IMR-90 (cell line): ENCODE data around the gene SLC6A16. TPM values are rescaled to one million over a fixed set of nuclear protein-coding genes. Genes with fewer than 3 reads are reported as not detected.
A peak's percentile ranks its signal among the peaks of the same experiment; 100 is the strongest.

Experiments used
- ATAC-seq: fragments of 200-7000 bp; cut with Tn5 transposase; 2 replicates; pipeline ENCODE4 v1.9.1; 2020; ENCODE audit warnings: low read depth, mild to moderate bottlenecking, moderate library complexity
- BruUV-seq: library from RNA; stranded (reverse); fragments of 400-500 nt; replicated peaks from 2 replicates; lab custom pipeline; 2021; lab: Mats Ljungman, UMichigan
- CTCF ChIA-PET: fragments of 300-600 bp; formaldehyde crosslinking; extraction: SDS; loops from one replicate; lab custom pipeline; 2021; ENCODE audit warnings: antibody characterized with exemption; lab: Yijun Ruan, JAX
- POLR2A ChIA-PET: fragments of 300-600 bp; sonication (Branson Sonifier 250); formaldehyde crosslinking; loops from one replicate; lab custom pipeline; 2022; ENCODE audit warnings: antibody characterized with exemption; ENCODE audit not compliant: unreplicated experiment; lab: Charles Lee
- DNase-seq: peaks from one replicate; pipeline ENCODE4 v3.0.0; 2013
- H2AFZ ChIP-seq: replicated peaks from 2 replicates; pipeline ENCODE3; 2013; ENCODE audit warnings: low read length, mild to moderate bottlenecking; ENCODE audit not compliant: poor library complexity
- H2AK5ac ChIP-seq: 2 replicates; pipeline ENCODE4 v1.6.1; 2013; ENCODE audit warnings: low read depth, low read length, inconsistent platforms
- H2AK9ac ChIP-seq: replicated peaks from 2 replicates; pipeline ENCODE3; 2013; ENCODE audit warnings: mild to moderate bottlenecking, low read depth, low read length, moderate library complexity; ENCODE audit not compliant: poor library complexity
- H2BK120ac ChIP-seq: 2 replicates; pipeline ENCODE4 v1.6.1; 2013; ENCODE audit warnings: low read depth, low read length, inconsistent platforms
- H2BK15ac ChIP-seq: 3 replicates; pipeline ENCODE4 v1.6.1; 2013; ENCODE audit warnings: low read depth, low read length, inconsistent platforms
- H2BK20ac ChIP-seq: 2 replicates; pipeline ENCODE4 v1.6.1; 2013; ENCODE audit warnings: low read depth, mild to moderate bottlenecking, inconsistent platforms, low read length, moderate library complexity
- H2BK5ac ChIP-seq: 2 replicates; pipeline ENCODE4 v1.6.1; 2013; ENCODE audit warnings: mild to moderate bottlenecking, low read depth, low read length, inconsistent platforms; ENCODE audit not compliant: poor library complexity, severe bottlenecking
- H3K14ac ChIP-seq: replicated peaks from 2 replicates; pipeline ENCODE4 v1.6.1; 2013; ENCODE audit warnings: low read depth, low read length, inconsistent platforms
- H3K18ac ChIP-seq: 2 replicates; pipeline ENCODE4 v1.6.1; 2013; ENCODE audit warnings: low read depth, low read length, control low read depth
- H3K23ac ChIP-seq: 2 replicates; pipeline ENCODE4 v1.6.1; 2013; ENCODE audit warnings: low read depth, low read length, inconsistent platforms
- H3K27ac ChIP-seq: 2 replicates; pipeline ENCODE4 v1.5.1; 2013; ENCODE audit warnings: mild to moderate bottlenecking, control low read depth, low read length; ENCODE audit not compliant: insufficient read depth
- H3K27me3 ChIP-seq: 2 replicates; pipeline ENCODE4 v1.6.1; 2013; ENCODE audit warnings: low read length; ENCODE audit not compliant: control insufficient read depth, insufficient read depth
- H3K36me3 ChIP-seq: 2 replicates; pipeline ENCODE4 v1.6.1; 2013; ENCODE audit warnings: low read length, mixed read lengths; ENCODE audit not compliant: control insufficient read depth, insufficient read depth
- H3K4ac ChIP-seq: 2 replicates; pipeline ENCODE4 v1.6.1; 2013; ENCODE audit warnings: low read depth, low read length, inconsistent platforms
- H3K4me1 ChIP-seq: 2 replicates; pipeline ENCODE4 v1.6.1; 2013; ENCODE audit warnings: low read length, mixed read lengths; ENCODE audit not compliant: control insufficient read depth, insufficient read depth
- H3K4me2 ChIP-seq: 2 replicates; pipeline ENCODE4 v1.6.1; 2013; ENCODE audit warnings: low read depth, mild to moderate bottlenecking, control low read depth, low read length, moderate library complexity
- H3K4me3 ChIP-seq: 2 replicates; pipeline ENCODE4 v1.5.1; 2013; ENCODE audit warnings: low read depth, mild to moderate bottlenecking, control low read depth, low read length, moderate library complexity; ENCODE audit not compliant: insufficient read depth
- H3K56ac ChIP-seq: 2 replicates; pipeline ENCODE4 v1.6.1; 2013; ENCODE audit warnings: low read length, inconsistent platforms; ENCODE audit not compliant: insufficient read depth; ENCODE audit errors: extremely low read depth
- H3K79me1 ChIP-seq, 2 experiments: 2 replicates each; pipeline ENCODE4 v1.6.1; 2013; ENCODE audit warnings: low read length in 2 of 2, inconsistent platforms in 1 of 2, low read depth in 1 of 2
- H3K9ac ChIP-seq: 2 replicates; pipeline ENCODE4 v1.6.1; 2013; ENCODE audit warnings: low read depth, low read length, control low read depth
- H3K9me1 ChIP-seq: 2 replicates; pipeline ENCODE4 v1.6.1; 2013; ENCODE audit warnings: low read length, inconsistent platforms; ENCODE audit not compliant: insufficient read depth
- H3K9me3 ChIP-seq: 2 replicates; pipeline ENCODE4 v1.6.1; 2013; ENCODE audit warnings: low read length; ENCODE audit not compliant: control insufficient read depth, insufficient read depth
- H4K20me1 ChIP-seq: 2 replicates; pipeline ENCODE4 v1.6.1; 2013; ENCODE audit warnings: low read length, inconsistent platforms; ENCODE audit not compliant: insufficient read depth
- H4K5ac ChIP-seq: 2 replicates; pipeline ENCODE4 v1.6.1; 2013; ENCODE audit warnings: mild to moderate bottlenecking, low read depth, low read length, control low read depth
- H4K8ac ChIP-seq, 2 experiments: 2 replicates each; pipeline ENCODE4 v1.6.1; 2013; ENCODE audit warnings: low read depth in 2 of 2, low read length in 2 of 2, control low read depth in 1 of 2, inconsistent platforms in 1 of 2
- H4K91ac ChIP-seq: 2 replicates; pipeline ENCODE4 v1.6.1; 2013; ENCODE audit warnings: low read depth, low read length, inconsistent platforms; ENCODE audit not compliant: insufficient read depth
- BHLHE40 ChIP-seq: fragments of 150-350 bp; IDR thresholded peaks from 2 replicates; pipeline ENCODE4 v1.6.1; 2016; ENCODE audit warnings: mild to moderate bottlenecking, low read depth, low read length
- CEBPB ChIP-seq: IDR thresholded peaks from 2 replicates; pipeline ENCODE4 v1.6.1; 2012; ENCODE audit warnings: low read depth, low read length, improper control_type of control experiment
- CHD1 ChIP-seq: IDR thresholded peaks from 2 replicates; pipeline ENCODE4 v1.6.1; 2012; ENCODE audit warnings: low read depth, low read length, improper control_type of control experiment
- FOS ChIP-seq: fragments of 150-350 bp; IDR thresholded peaks from 2 replicates; pipeline ENCODE4 v1.6.1; 2016; ENCODE audit warnings: low read depth, low read length
- MAFK ChIP-seq: IDR thresholded peaks from 2 replicates; pipeline ENCODE4 v1.6.1; 2012; ENCODE audit warnings: low read depth, low read length, improper control_type of control experiment
- MAZ ChIP-seq: IDR thresholded peaks from 2 replicates; pipeline ENCODE4 v1.6.1; 2012; ENCODE audit warnings: low read depth, mild to moderate bottlenecking, low read length, improper control_type of control experiment, moderate library complexity, borderline replicate concordance
- MXI1 ChIP-seq: IDR thresholded peaks from 2 replicates; pipeline ENCODE4 v1.6.1; 2012; ENCODE audit warnings: low read depth, mild to moderate bottlenecking, low read length, moderate library complexity, borderline replicate concordance
- NFE2L2 ChIP-seq: fragments of 150-350 bp; IDR thresholded peaks from 2 replicates; pipeline ENCODE4 v1.6.1; 2016; ENCODE audit warnings: low read depth, mild to moderate bottlenecking, low read length
- POLR2A ChIP-seq: IDR thresholded peaks from 2 replicates; pipeline ENCODE4 v1.6.1; 2012; ENCODE audit warnings: mild to moderate bottlenecking, low read depth, low read length
- RAD21 ChIP-seq: IDR thresholded peaks from 2 replicates; pipeline ENCODE4 v1.6.1; 2012; ENCODE audit warnings: low read length, improper control_type of control experiment
- RCOR1 ChIP-seq: IDR thresholded peaks from 2 replicates; pipeline ENCODE4 v1.6.1; 2012; ENCODE audit warnings: mild to moderate bottlenecking, low read length, improper control_type of control experiment; ENCODE audit not compliant: insufficient replicate concordance
- RFX5 ChIP-seq: IDR thresholded peaks from 2 replicates; pipeline ENCODE4 v1.8.0; 2012; ENCODE audit warnings: low read depth, mild to moderate bottlenecking, low read length, moderate library complexity
- WGBS, 2 experiments: methylation state at CpG; one replicate each; pipeline versions ENCODE4 v1.1.5 to v1.1.7; 2013; ENCODE audit warnings: missing lambda C conversion rate in 2 of 2; ENCODE audit not compliant: insufficient read length in 1 of 2; ENCODE audit errors: extremely low coverage in 2 of 2; 5-methylcytosine and 5-hydroxymethylcytosine counted together
- dilution Hi-C: fragments of 300-500 bp; cut with HindIII; formaldehyde crosslinking; loops from one replicate; pipeline ENCODE4 v1.14.3; 2018; ENCODE audit warnings: low sequenced_read_pairs; ENCODE audit not compliant: unreplicated experiment
- in situ Hi-C: fragments of 300-500 bp; cut with MboI; formaldehyde crosslinking; loops from 3 replicates; pipeline ENCODE4 v1.14.3; 2019; ENCODE audit warnings: low sequenced_read_pairs, inconsistent platforms, mixed read lengths
- intact Hi-C: fragments of 100-400 bp; cut with micrococcal nuclease; formaldehyde crosslinking; loops from 2 replicates; pipeline ENCODE4 v1.10.0; 2022
- polyA plus RNA-seq, 3 experiments: library from polyadenylated mRNA; depleted of rRNA; stranded (reverse); fragments of >200 nt; gene quantifications; 2 replicates each; pipeline ENCODE4 v1.2.3, GENCODE V29; 2012; ENCODE audit warnings: low replicate concordance in 1 of 3
- total RNA-seq: library from RNA; depleted of rRNA; stranded (reverse); fragments of >200 nt; gene quantifications from 2 replicates; pipeline ENCODE4 v1.2.3, GENCODE V29; 2012
- TF ChIP-seq, protein P1 (sequence below): fragments of 150-350 bp; IDR thresholded peaks from 2 replicates; pipeline ENCODE4 v1.6.1; 2017; ENCODE audit warnings: mild to moderate bottlenecking, antibody characterized with exemption, low read length, low read depth
- TF ChIP-seq, protein P2 (sequence below): conservative IDR thresholded peaks from 2 replicates; pipeline ENCODE4 v1.5.1; 2012; ENCODE audit warnings: mild to moderate bottlenecking, low read depth, low read length, improper control_type of control experiment
- TF ChIP-seq, protein P3 (sequence below): fragments of 150-350 bp; IDR thresholded peaks from 2 replicates; pipeline ENCODE4 v1.6.1; 2016; ENCODE audit warnings: low read depth, mild to moderate bottlenecking, low read length, moderate library complexity, borderline replicate concordance

The SLC6A16 gene
- total and polyA plus RNA-seq, 2 of the 4 experiments (the other 2 are of a cell fraction), result 0.18 to 0.89 TPM

DNA sequence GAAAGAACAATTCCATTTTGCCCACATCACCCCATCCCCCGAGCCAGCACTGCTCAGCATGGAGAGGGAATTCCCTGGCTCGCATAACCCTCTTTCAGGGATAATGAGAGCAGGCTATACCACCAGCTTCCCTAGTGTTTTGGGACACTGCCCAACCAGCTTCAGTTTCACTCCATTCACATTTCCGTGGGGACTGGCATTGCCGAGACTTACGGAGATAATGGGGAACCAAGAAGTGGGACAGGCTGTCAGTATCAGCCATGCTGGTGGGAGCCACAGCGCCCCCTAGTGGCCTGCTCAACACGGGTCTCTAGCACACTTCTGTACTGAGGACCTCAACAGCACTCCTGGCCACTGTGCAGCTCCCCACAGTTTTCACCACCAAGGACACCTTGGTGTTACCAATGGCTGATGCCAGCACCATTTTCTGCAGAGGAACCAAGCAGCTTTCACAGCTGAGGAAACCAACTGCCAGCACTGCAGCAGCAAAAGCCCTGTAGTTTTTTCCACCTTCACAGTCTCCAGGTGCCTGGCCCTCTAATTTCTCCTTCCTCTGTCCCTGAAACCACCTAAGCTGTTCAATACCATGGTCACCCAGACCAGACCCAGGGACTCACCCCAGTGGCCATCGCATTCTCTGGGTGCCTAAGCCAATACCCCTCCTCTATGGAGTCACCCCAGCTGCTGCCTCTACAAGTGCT lies 23.7 kb downstream of the SLC6A16 start:
- Histone ChIP-seq H4K8ac (no peak overlapping the region; a peak in 1 of 4 replicates), H4K91ac (no peak overlapping the region), H3K36me3 (no peaks in the 10 kb centered on the region), H2BK15ac (no peak overlapping the region), H3K9ac (no peak overlapping the region), H3K79me1 (no peaks in the 10 kb centered on the region), H4K20me1 (no peaks in the 10 kb centered on the region), H3K4me1 (no peaks in the 10 kb centered on the region), H3K18ac (no peak overlapping the region), H2BK20ac (no peak overlapping the region), H3K9me1 (no peaks in the 10 kb centered on the region), H3K27me3 (no peaks in the 10 kb centered on the region), H3K4ac (no peak overlapping the region), H4K5ac (no peak overlapping the region), H3K23ac (no peak overlapping the region), H3K27ac (no peak overlapping the region), H2BK120ac (no peak overlapping the region), H2AK5ac (no peak overlapping the region), H3K4me3 (peak overlapping the region; percentile 16; the same call in 1 of the 2 replicates), H2AFZ (peak overlapping the region; percentile 85), H3K9me3 (peaks cover 3% of the 10 kb centered on the region; the same call in 1 of the 2 replicates), H3K14ac (no peak overlapping the region), H3K4me2 (peak overlapping the region; percentile 73), H2BK5ac (no peak overlapping the region), H2AK9ac (no peak overlapping the region), H3K56ac (no peak overlapping the region)
- intact Hi-C loops (loop anchor here (1.0 kb wide), 1 partner anchor 35 kb away; no protein-coding TSS in a partner anchor), dilution Hi-C loops (no loop called here), in situ Hi-C loops (no loop called here)
- 24% methylated on average over 4 of the region's 8 CpGs; no CpG with 5 or more reads in 1 of the 2 experiments for WGBS, 2 experiments
- DNase-seq (peak; percentile 43), ATAC-seq (peak; percentile 88)
- POLR2A ChIA-PET, result no interaction called here
- CTCF ChIA-PET, result interaction anchor here (0.6 kb wide), 2 partner anchors 11 to 21 kb away, joined by 3 to 4 read pairs; no protein-coding TSS in a partner anchor
- BruUV-seq, result no TSS peak
- TF ChIP-seq CEBPB, result no peak
- TF ChIP-seq, protein P1, sequence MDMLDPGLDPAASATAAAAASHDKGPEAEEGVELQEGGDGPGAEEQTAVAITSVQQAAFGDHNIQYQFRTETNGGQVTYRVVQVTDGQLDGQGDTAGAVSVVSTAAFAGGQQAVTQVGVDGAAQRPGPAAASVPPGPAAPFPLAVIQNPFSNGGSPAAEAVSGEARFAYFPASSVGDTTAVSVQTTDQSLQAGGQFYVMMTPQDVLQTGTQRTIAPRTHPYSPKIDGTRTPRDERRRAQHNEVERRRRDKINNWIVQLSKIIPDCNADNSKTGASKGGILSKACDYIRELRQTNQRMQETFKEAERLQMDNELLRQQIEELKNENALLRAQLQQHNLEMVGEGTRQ, result no peak
- TF ChIP-seq BHLHE40, result no peak
- TF ChIP-seq MXI1, result no peak
- TF ChIP-seq POLR2A, result no peak
- TF ChIP-seq FOS, result no peak
- TF ChIP-seq RFX5, result no peak
- no peak for TF ChIP-seq MAZ
- no peak for TF ChIP-seq CHD1
- TF ChIP-seq, protein P2, sequence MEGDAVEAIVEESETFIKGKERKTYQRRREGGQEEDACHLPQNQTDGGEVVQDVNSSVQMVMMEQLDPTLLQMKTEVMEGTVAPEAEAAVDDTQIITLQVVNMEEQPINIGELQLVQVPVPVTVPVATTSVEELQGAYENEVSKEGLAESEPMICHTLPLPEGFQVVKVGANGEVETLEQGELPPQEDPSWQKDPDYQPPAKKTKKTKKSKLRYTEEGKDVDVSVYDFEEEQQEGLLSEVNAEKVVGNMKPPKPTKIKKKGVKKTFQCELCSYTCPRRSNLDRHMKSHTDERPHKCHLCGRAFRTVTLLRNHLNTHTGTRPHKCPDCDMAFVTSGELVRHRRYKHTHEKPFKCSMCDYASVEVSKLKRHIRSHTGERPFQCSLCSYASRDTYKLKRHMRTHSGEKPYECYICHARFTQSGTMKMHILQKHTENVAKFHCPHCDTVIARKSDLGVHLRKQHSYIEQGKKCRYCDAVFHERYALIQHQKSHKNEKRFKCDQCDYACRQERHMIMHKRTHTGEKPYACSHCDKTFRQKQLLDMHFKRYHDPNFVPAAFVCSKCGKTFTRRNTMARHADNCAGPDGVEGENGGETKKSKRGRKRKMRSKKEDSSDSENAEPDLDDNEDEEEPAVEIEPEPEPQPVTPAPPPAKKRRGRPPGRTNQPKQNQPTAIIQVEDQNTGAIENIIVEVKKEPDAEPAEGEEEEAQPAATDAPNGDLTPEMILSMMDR, result peak; percentile 70
- TF ChIP-seq NFE2L2, result no peak
- peak; percentile 47 for TF ChIP-seq RAD21
- TF ChIP-seq RCOR1, result no peak
- no peak for TF ChIP-seq MAFK
- TF ChIP-seq, protein P3, sequence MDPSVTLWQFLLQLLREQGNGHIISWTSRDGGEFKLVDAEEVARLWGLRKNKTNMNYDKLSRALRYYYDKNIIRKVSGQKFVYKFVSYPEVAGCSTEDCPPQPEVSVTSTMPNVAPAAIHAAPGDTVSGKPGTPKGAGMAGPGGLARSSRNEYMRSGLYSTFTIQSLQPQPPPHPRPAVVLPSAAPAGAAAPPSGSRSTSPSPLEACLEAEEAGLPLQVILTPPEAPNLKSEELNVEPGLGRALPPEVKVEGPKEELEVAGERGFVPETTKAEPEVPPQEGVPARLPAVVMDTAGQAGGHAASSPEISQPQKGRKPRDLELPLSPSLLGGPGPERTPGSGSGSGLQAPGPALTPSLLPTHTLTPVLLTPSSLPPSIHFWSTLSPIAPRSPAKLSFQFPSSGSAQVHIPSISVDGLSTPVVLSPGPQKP, result no peak
